Erythroblast (primary cell): ENCODE data around the gene FKBP4.

Source experiments
- GATA1 ChIP-seq: IDR thresholded peaks from 2 replicates; pipeline ENCODE4 v1.6.1; 2011; ENCODE audit warnings: low read depth, mild to moderate bottlenecking, control low read depth, low read length, moderate library complexity
- POLR2A ChIP-seq: IDR thresholded peaks from 2 replicates; pipeline ENCODE4 v1.6.1; 2011; ENCODE audit warnings: mild to moderate bottlenecking, low read length

DNA sequence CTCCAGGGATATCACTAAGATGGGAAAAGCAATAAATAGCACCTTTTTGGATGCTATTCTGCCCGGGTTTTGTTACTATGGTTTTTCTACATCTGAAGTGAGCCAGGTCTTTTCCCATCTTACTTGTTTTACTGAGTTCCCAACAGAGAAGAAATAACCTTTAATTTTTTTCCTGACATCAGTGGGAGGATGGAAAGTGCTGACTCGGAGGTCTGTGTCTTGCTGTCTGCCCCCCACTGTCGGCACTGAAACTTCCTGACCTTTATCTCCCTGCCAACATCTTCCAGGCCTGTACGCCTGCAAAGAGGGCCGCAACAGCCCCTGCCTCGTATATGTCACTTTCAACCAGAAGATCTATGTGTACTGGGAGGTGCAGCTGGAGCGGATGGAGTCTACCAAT, 28.7 kb downstream of the FKBP4 start:
- TF ChIP-seq POLR2A (no peak), GATA1 (no peak)
